Duodenal mucosa (tissue), 2 donors: ENCODE results near the gene FAM221B.

Experiments
- H3K27ac ChIP-seq: one replicate; pipeline ENCODE4 v1.7.0; 2013; ENCODE audit warnings: low read depth, low read length
- H3K27me3 ChIP-seq, 2 donors: one replicate each; pipeline ENCODE4 v1.7.0; 2013; ENCODE audit warnings: low read length in 2 of 2, control low read depth in 1 of 2; ENCODE audit not compliant: insufficient read depth in 2 of 2, control insufficient read depth in 1 of 2
- H3K36me3 ChIP-seq, 2 donors: one replicate each; pipeline ENCODE4 v1.7.0; 2013; ENCODE audit warnings: low read length in 2 of 2, control low read depth in 1 of 2; ENCODE audit not compliant: insufficient read depth in 2 of 2, control insufficient read depth in 1 of 2
- H3K4me1 ChIP-seq, 2 donors: one replicate each; pipeline ENCODE4 v1.7.0; 2013; ENCODE audit warnings: low read length in 2 of 2, control low read depth in 1 of 2; ENCODE audit not compliant: insufficient read depth in 2 of 2, control insufficient read depth in 1 of 2
- H3K4me3 ChIP-seq, 2 donors: one replicate each; pipeline ENCODE4 v1.7.0; 2013; ENCODE audit warnings: low read length in 2 of 2, low read depth in 1 of 2
- H3K9ac ChIP-seq, 2 donors: one replicate each; pipeline ENCODE4 v1.7.0; 2013; ENCODE audit warnings: low read length in 2 of 2, low read depth in 1 of 2
- H3K9me3 ChIP-seq, 2 donors: one replicate each; pipeline ENCODE4 v1.7.0; 2013; ENCODE audit warnings: low read length in 2 of 2, control low read depth in 1 of 2; ENCODE audit not compliant: control insufficient read depth in 1 of 2

Gene FAM221B

GRCh38 chr9:35861161-35861897 lies 32.8 kb upstream of the FAM221B start:
- Histone ChIP-seq H3K9ac (no peak overlapping the region), H3K4me1 (no peaks in the 10 kb centered on the region), H3K36me3 (no peaks in the 10 kb centered on the region), H3K27me3 (peaks cover 32 to 34% of the 10 kb centered on the region in 2 donors), H3K9me3 (no peaks in the 10 kb centered on the region), H3K27ac (no peak overlapping the region), H3K4me3 (no peak overlapping the region)

GRCh38 chr9:35859990-35860339 lies 31.4 kb upstream of the FAM221B start:
- Histone ChIP-seq H3K4me3 (no peak overlapping the region), H3K36me3 (no peaks in the 10 kb centered on the region), H3K4me1 (no peaks in the 10 kb centered on the region), H3K9me3 (no peaks in the 10 kb centered on the region), H3K9ac (no peak overlapping the region), H3K27ac (no peak overlapping the region), H3K27me3 (peaks cover 32 to 34% of the 10 kb centered on the region in 2 donors)

GRCh38 chr9:35859310-35859989 lies 30.9 kb upstream of the FAM221B start:
- no peaks in the 10 kb centered on the region for H3K4me1 ChIP-seq
- no peak overlapping the region for H3K4me3 ChIP-seq
- H3K27me3 ChIP-seq, result peaks cover 32 to 34% of the 10 kb centered on the region in 2 donors
- no peak overlapping the region for H3K9ac ChIP-seq
- H3K36me3 ChIP-seq, result no peaks in the 10 kb centered on the region
- H3K9me3 ChIP-seq, result no peaks in the 10 kb centered on the region
- no peak overlapping the region for H3K27ac ChIP-seq

GRCh38 chr9:35858458-35858857 lies 29.9 kb upstream of the FAM221B start:
- Histone ChIP-seq H3K4me3 (no peak overlapping the region), H3K27me3 (peaks cover 29 to 32% of the 10 kb centered on the region in 2 donors), H3K9ac (no peak overlapping the region), H3K27ac (no peak overlapping the region), H3K4me1 (no peaks in the 10 kb centered on the region), H3K9me3 (no peaks in the 10 kb centered on the region), H3K36me3 (no peaks in the 10 kb centered on the region)

- Histone ChIP-seq H3K36me3 (no peaks in the 10 kb centered on the region), H3K27ac (no peak overlapping the region), H3K27me3 (peaks cover 23 to 25% of the 10 kb centered on the region in 2 donors), H3K9ac (no peak overlapping the region), H3K4me1 (no peaks in the 10 kb centered on the region), H3K9me3 (no peaks in the 10 kb centered on the region), H3K4me3 (no peak overlapping the region)
These were observed 28.4 kb upstream of the FAM221B start for GRCh38 chr9:35856882-35857281.

GRCh38 chr9:35856206-35856605 lies 27.7 kb upstream of the FAM221B start:
- H3K4me1 ChIP-seq, result no peaks in the 10 kb centered on the region
- H3K36me3 ChIP-seq, result no peaks in the 10 kb centered on the region
- H3K4me3 ChIP-seq, result no peak overlapping the region
- H3K27me3 ChIP-seq, result peaks cover 16 to 19% of the 10 kb centered on the region in 2 donors
- no peak overlapping the region for H3K27ac ChIP-seq
- H3K9me3 ChIP-seq, result no peaks in the 10 kb centered on the region
- no peak overlapping the region for H3K9ac ChIP-seq

GRCh38 chr9:35854091-35854762 lies 25.7 kb upstream of the FAM221B start:
- Histone ChIP-seq H3K9me3 (no peaks in the 10 kb centered on the region), H3K4me1 (no peaks in the 10 kb centered on the region), H3K4me3 (no peak overlapping the region), H3K27ac (no peak overlapping the region), H3K27me3 (peaks cover 0 to 1% of the 10 kb centered on the region in 2 donors), H3K9ac (no peak overlapping the region), H3K36me3 (no peaks in the 10 kb centered on the region)

- no peak overlapping the region for H3K4me3 ChIP-seq
- no peaks in the 10 kb centered on the region for H3K36me3 ChIP-seq
- H3K9ac ChIP-seq, result no peak overlapping the region
- no peak overlapping the region for H3K27ac ChIP-seq
- H3K9me3 ChIP-seq, result no peaks in the 10 kb centered on the region
- no peaks in the 10 kb centered on the region for H3K4me1 ChIP-seq
- no peaks in the 10 kb centered on the region for H3K27me3 ChIP-seq
These were observed 24.6 kb upstream of the FAM221B start for GRCh38 chr9:35852876-35853865.

- no peak overlapping the region for H3K27ac ChIP-seq
- no peaks in the 10 kb centered on the region for H3K4me1 ChIP-seq
- no peak overlapping the region for H3K4me3 ChIP-seq
- peaks cover 0 to 2% of the 10 kb centered on the region in 2 donors for H3K36me3 ChIP-seq
- no peak overlapping the region for H3K9ac ChIP-seq
- no peaks in the 10 kb centered on the region for H3K27me3 ChIP-seq
- no peaks in the 10 kb centered on the region for H3K9me3 ChIP-seq
These were observed 23.8 kb upstream of the FAM221B start for GRCh38 chr9:35852267-35852815.
